Body of pancreas (tissue), 4 donors: Measurements from ENCODE around the gene CPA2.

ENCODE experiments used
- CTCF ChIP-seq, 7 experiments: fragments of 450-650 bp in 4 of 7; fragments of 200-600 bp in 3 of 7; sonication (generic) in 3 of 7; IDR thresholded peaks; one replicate each; pipeline ENCODE4 v1.5.1; 2016 to 2019; ENCODE audit warnings: antibody characterized with exemption in 7 of 7
- POLR2A ChIP-seq, 3 donors: fragments of 450-650 bp; IDR thresholded peaks; one replicate each; pipeline ENCODE4 v1.6.1; 2016; ENCODE audit warnings: antibody characterized with exemption in 3 of 3, mild to moderate bottlenecking in 2 of 3

- TF ChIP-seq CTCF (IDR thresholded peaks at IDR 0.05) (no peak), POLR2A (IDR thresholded peaks at IDR 0.05) (no peak)
These were observed 32.1 kb downstream of the CPA2 start for GRCh38 chr7:130298544-130299326.
